ENCODE results near the gene EPB41L1. TPM values are rescaled to one million over a fixed set of nuclear protein-coding genes. Genes with fewer than 3 reads are reported as not detected.

Gene EPB41L1
- total RNA-seq, 2 donors from 2014 or later, result 32.3 to 36.7 TPM

GRCh38 chr20:36180323-36180722 is 25.8 kb downstream of the EPB41L1 start:
- Histone ChIP-seq H3K27ac (ENCODE audit: low read depth, low read length) (peak overlapping the region; percentile 94), H3K4me3 (ENCODE audit: low read length) (no peak overlapping the region), H3K4me1 (ENCODE audit: control insufficient read depth, insufficient read depth, low read length) (no peaks in the 10 kb centered on the region), H3K36me3 (ENCODE audit: control insufficient read depth, insufficient read depth, low read length) (no peaks in the 10 kb centered on the region), H3K9ac (ENCODE audit: extremely low read depth, low read length, poor library complexity, severe bottlenecking) (no peak overlapping the region), H3K27me3 (ENCODE audit: control insufficient read depth, insufficient read depth, low read length, poor library complexity, severe bottlenecking) (no peaks in the 10 kb centered on the region), H3K9me3 (ENCODE audit: control insufficient read depth, low read length) (no peaks in the 10 kb centered on the region)
- H3K27ac Mint-ChIP-seq, result no peak overlapping the region
- no peaks in the 10 kb centered on the region for H3K9me3 Mint-ChIP-seq
- TF ChIP-seq CTCF (conservative IDR thresholded peaks at IDR 0.05), result no peak
- H3K36me3 Mint-ChIP-seq (ENCODE audit: low read depth), result peaks cover 12% of the 10 kb centered on the region
- H3K4me1 Mint-ChIP-seq, result no peaks in the 10 kb centered on the region
- H3K4me3 Mint-ChIP-seq, result no peak overlapping the region
- no peaks in the 10 kb centered on the region for H3K27me3 Mint-ChIP-seq (ENCODE audit: insufficient read depth)
- no peak for DNase-seq

- no peaks in the 10 kb centered on the region for H3K27me3 Mint-ChIP-seq (ENCODE audit: insufficient read depth)
- H3K9me3 Mint-ChIP-seq, result no peaks in the 10 kb centered on the region
- no peak for TF ChIP-seq CTCF (conservative IDR thresholded peaks at IDR 0.05)
- DNase-seq, result no peak
- Histone ChIP-seq H3K27me3 (ENCODE audit: control insufficient read depth, insufficient read depth, low read length, poor library complexity, severe bottlenecking) (no peaks in the 10 kb centered on the region), H3K9ac (ENCODE audit: extremely low read depth, low read length, poor library complexity, severe bottlenecking) (no peak overlapping the region), H3K27ac (ENCODE audit: low read depth, low read length) (no peak overlapping the region), H3K36me3 (ENCODE audit: control insufficient read depth, insufficient read depth, low read length) (no peaks in the 10 kb centered on the region), H3K4me3 (ENCODE audit: low read length) (no peak overlapping the region), H3K9me3 (ENCODE audit: control insufficient read depth, low read length) (no peaks in the 10 kb centered on the region), H3K4me1 (ENCODE audit: control insufficient read depth, insufficient read depth, low read length) (no peaks in the 10 kb centered on the region)
- H3K36me3 Mint-ChIP-seq (ENCODE audit: low read depth), result peaks cover 8% of the 10 kb centered on the region
- no peaks in the 10 kb centered on the region for H3K4me1 Mint-ChIP-seq
- WGBS, 2 experiments (ENCODE audit: insufficient coverage in 1 of 2, insufficient read length in 1 of 2), result 89 to 94% methylated on average over 6 to 8 of the region's 8 CpGs
- H3K4me3 Mint-ChIP-seq, result no peak overlapping the region
- H3K27ac Mint-ChIP-seq, result no peak overlapping the region
These were observed 27.5 kb downstream of the EPB41L1 start for GRCh38 chr20:36181934-36182603.

DNA sequence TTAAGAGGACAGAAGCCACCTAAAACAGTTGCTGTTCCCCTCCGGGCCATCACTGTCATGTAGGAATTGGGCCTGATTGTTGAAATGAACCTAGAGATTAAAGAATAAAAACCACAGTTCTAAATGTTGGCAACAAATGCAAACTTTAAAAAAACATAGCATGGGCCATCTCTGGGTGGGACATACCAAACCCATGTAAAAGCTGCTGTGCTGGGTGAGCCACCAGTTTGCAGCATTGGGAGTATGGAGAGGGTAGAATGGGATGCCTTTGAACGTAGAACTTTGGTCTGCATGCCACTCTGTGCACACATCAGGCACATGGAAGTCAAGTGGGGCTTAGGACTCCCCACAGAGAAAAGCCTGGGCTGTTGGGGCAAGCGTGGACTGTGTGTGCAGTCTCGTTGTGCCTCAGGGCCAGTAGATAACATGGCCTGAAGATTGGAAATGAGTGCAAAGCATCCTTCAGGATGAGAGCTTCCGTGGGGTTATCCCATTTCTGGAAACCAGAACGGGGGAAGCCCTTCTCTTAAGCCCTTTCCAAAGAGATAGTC is 28.1 kb downstream of the EPB41L1 start:
- 86 to 94% methylated on average over 6 of the region's 6 CpGs for WGBS, 2 experiments (ENCODE audit: insufficient coverage in 1 of 2, insufficient read length in 1 of 2)
- no peaks in the 10 kb centered on the region for H3K9me3 ChIP-seq (ENCODE audit: control insufficient read depth, low read length)

More for the DNA sequence above, 28.1 kb downstream of the EPB41L1 start:
- H3K9ac ChIP-seq (ENCODE audit: extremely low read depth, low read length, poor library complexity, severe bottlenecking), result no peak overlapping the region
- TF ChIP-seq CTCF (conservative IDR thresholded peaks at IDR 0.05), result no peak
- Mint-ChIP-seq H3K9me3 (no peaks in the 10 kb centered on the region), H3K36me3 (ENCODE audit: low read depth) (peaks cover 8% of the 10 kb centered on the region), H3K27ac (no peak overlapping the region), H3K4me1 (no peaks in the 10 kb centered on the region), H3K27me3 (ENCODE audit: insufficient read depth) (no peaks in the 10 kb centered on the region), H3K4me3 (no peak overlapping the region)
- DNase-seq, result no peak
- no peak overlapping the region for H3K27ac ChIP-seq (ENCODE audit: low read depth, low read length)
- no peaks in the 10 kb centered on the region for H3K4me1 ChIP-seq (ENCODE audit: control insufficient read depth, insufficient read depth, low read length)
- no peaks in the 10 kb centered on the region for H3K27me3 ChIP-seq (ENCODE audit: control insufficient read depth, insufficient read depth, low read length, poor library complexity, severe bottlenecking)
- peaks cover 1% of the 10 kb centered on the region for H3K36me3 ChIP-seq (ENCODE audit: control insufficient read depth, insufficient read depth, low read length)
- H3K4me3 ChIP-seq (ENCODE audit: low read length), result no peak overlapping the region
